HL-60/S4 treated with phorbol 12-myristate 13-acetate at 8.2 ng/mL for 4 days and 3 days (cell line): Measurements from ENCODE around the gene HAS3.

Experiments used
- in situ Hi-C: fragments of 300-500 bp; cut with MboI; formaldehyde crosslinking; loops from 2 replicates; pipeline ENCODE4 v1.15.0; 2022; ENCODE audit warnings: low sequenced_read_pairs

The HAS3 gene

GRCh38 chr16:69141014-69141413, 35.6 kb downstream of the HAS3 start:
- in situ Hi-C loops = no loop called here

GRCh38 chr16:69141936-69142335, 36.5 kb downstream of the HAS3 start:
- in situ Hi-C loops = no loop called here

- in situ Hi-C loops = no loop called here
Observed at GRCh38 chr16:69143116-69143515, 37.7 kb downstream of the HAS3 start.

- in situ Hi-C loops = no loop called here
Observed at GRCh38 chr16:69145658-69146057, 40.2 kb downstream of the HAS3 start.

- in situ Hi-C loops = loop anchor here (10.0 kb wide), 1 partner anchor 135 kb away; no protein-coding TSS in a partner anchor
Observed at GRCh38 chr16:69149621-69150020, 44.2 kb downstream of the HAS3 start.

- in situ Hi-C loops = loop anchor here (10.0 kb wide), 1 partner anchor 134 kb away; no protein-coding TSS in a partner anchor
Observed at GRCh38 chr16:69150146-69150865, 44.9 kb downstream of the HAS3 start.

- in situ Hi-C loops = loop anchor here (10.0 kb wide), 1 partner anchor 128 kb away; no protein-coding TSS in a partner anchor
Observed at GRCh38 chr16:69157196-69157595, 51.7 kb downstream of the HAS3 start.

- in situ Hi-C loops = no loop called here
Observed at GRCh38 chr16:69160192-69160591, 54.7 kb downstream of the HAS3 start.

- in situ Hi-C loops = no loop called here
Observed at GRCh38 chr16:69165584-69165983, 60.1 kb downstream of the HAS3 start.

GRCh38 chr16:69166221-69166833, 60.9 kb downstream of the HAS3 start:
- in situ Hi-C loops = no loop called here

- in situ Hi-C loops = no loop called here
Observed at GRCh38 chr16:69166946-69167930, 61.8 kb downstream of the HAS3 start.
